A673 (cell line): ENCODE data around the gene FGF3. TPM values are rescaled to one million over a fixed set of nuclear protein-coding genes. Genes with fewer than 3 reads are reported as not detected.

Experiments used
- BruUV-seq: library from RNA; stranded (reverse); fragments of 400-500 nt; replicated peaks from 2 replicates; lab custom pipeline; 2021; lab: Mats Ljungman, UMichigan
- CTCF ChIA-PET: fragments of 300-600 bp; sonication (Branson Sonifier 250); formaldehyde crosslinking; loops from one replicate; lab custom pipeline; 2022; ENCODE audit warnings: antibody characterized with exemption; lab: Charles Lee
- POLR2A ChIA-PET: fragments of 300-600 bp; sonication (Branson Sonifier 250); formaldehyde crosslinking; loops from one replicate; lab custom pipeline; 2022; ENCODE audit warnings: antibody characterized with exemption; ENCODE audit not compliant: low non-redundant PET; lab: Charles Lee
- DNase-seq: peaks from one replicate; pipeline ENCODE4 v3.0.0-alpha.2; 2015; ENCODE audit warnings: low spot score
- H3K27ac ChIP-seq: fragments of 200-600 bp; sonication (generic); 2 replicates; pipeline ENCODE4 v1.5.1; 2016; ENCODE audit warnings: mixed run types, low read depth, mild to moderate bottlenecking, mixed read lengths, antibody characterized with exemption, low read length; ENCODE audit not compliant: poor library complexity, severe bottlenecking
- H3K27me3 ChIP-seq: fragments of 200-600 bp; sonication (generic); replicated peaks from 2 replicates; pipeline ENCODE4 v1.6.1; 2017; ENCODE audit warnings: mixed run types, low read depth, mild to moderate bottlenecking, mixed read lengths, antibody characterized with exemption, low read length; ENCODE audit not compliant: insufficient read depth, poor library complexity
- H3K36me3 ChIP-seq: fragments of 200-600 bp; sonication (generic); 2 replicates; pipeline ENCODE4 v1.6.1; 2016; ENCODE audit warnings: mixed run types, mild to moderate bottlenecking, mixed read lengths, antibody characterized with exemption, low read length; ENCODE audit not compliant: insufficient read depth, poor library complexity, severe bottlenecking
- H3K4me1 ChIP-seq: fragments of 200-600 bp; sonication (generic); 2 replicates; pipeline ENCODE4 v1.6.1; 2017; ENCODE audit warnings: mixed run types, mild to moderate bottlenecking, mixed read lengths, antibody characterized with exemption, low read length; ENCODE audit not compliant: insufficient read depth, poor library complexity, severe bottlenecking
- H3K4me3 ChIP-seq: fragments of 200-600 bp; sonication (generic); 2 replicates; pipeline ENCODE4 v1.5.1; 2016; ENCODE audit warnings: low read depth, mixed run types, mild to moderate bottlenecking, mixed read lengths, low read length; ENCODE audit not compliant: poor library complexity, severe bottlenecking
- H3K9me3 ChIP-seq: fragments of 200-600 bp; sonication (generic); 2 replicates; pipeline ENCODE4 v1.6.1; 2016; ENCODE audit warnings: mixed run types, low read depth, mild to moderate bottlenecking, mixed read lengths, antibody characterized with exemption, low read length; ENCODE audit not compliant: poor library complexity, severe bottlenecking
- EZH2 ChIP-seq: fragments of 200-600 bp; sonication (generic); IDR thresholded peaks from 2 replicates; pipeline ENCODE4 v1.6.1; 2017; ENCODE audit warnings: borderline replicate concordance, low read depth, mild to moderate bottlenecking, mixed read lengths, antibody characterized with exemption, low read length; ENCODE audit not compliant: poor library complexity, severe bottlenecking
- intact Hi-C: fragments of 100-400 bp; cut with micrococcal nuclease; formaldehyde crosslinking; loops from one replicate; pipeline ENCODE4 v1.10.0; 2022; ENCODE audit not compliant: unreplicated experiment
- total RNA-seq: library from RNA; stranded (reverse); gene quantifications from 2 replicates; pipeline ENCODE4 v1.2.3, GENCODE V29; 2021
- TF ChIP-seq, protein P1 (sequence below): fragments of 300-800, 200-600 bp; sonication (generic); conservative IDR thresholded peaks from 2 replicates; pipeline ENCODE4 v1.5.1; 2017; ENCODE audit warnings: low read depth, mild to moderate bottlenecking, antibody characterized with exemption, low read length, moderate library complexity, mixed read lengths

FGF3 gene
- total RNA-seq, 1 experiment from 2014 or later = not detected

DNA sequence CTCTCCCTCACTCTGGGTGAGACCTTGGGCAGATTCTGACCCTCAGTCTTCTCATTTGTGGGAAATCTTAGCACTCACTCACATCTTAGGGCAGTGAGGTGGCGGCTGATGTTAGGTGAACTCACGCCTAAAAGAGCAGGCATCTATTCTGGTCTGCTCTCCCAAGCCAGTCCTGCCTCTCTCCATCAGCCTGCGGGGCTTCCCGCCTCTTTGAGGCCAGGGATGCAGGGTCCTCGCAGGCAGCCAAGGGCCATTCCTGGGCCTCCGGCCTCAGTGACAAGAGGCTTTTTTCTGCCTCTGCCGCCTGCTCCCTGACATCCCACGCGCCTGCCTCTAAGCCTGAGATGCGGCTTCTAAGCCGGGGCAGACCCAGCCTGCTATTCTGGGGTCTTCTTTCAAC, 30.3 kb downstream of the FGF3 start:
- no peaks in the 10 kb centered on the region for H3K36me3 ChIP-seq
- CTCF ChIA-PET = no interaction called here
- BruUV-seq = no TSS peak
- H3K4me3 ChIP-seq = no peak overlapping the region
- H3K27me3 ChIP-seq = no peaks in the 10 kb centered on the region
- no peaks in the 10 kb centered on the region for H3K9me3 ChIP-seq
- intact Hi-C loops = no loop called here
- no peak for DNase-seq
- POLR2A ChIA-PET = no interaction called here
- H3K27ac ChIP-seq = no peak overlapping the region
- H3K4me1 ChIP-seq = no peaks in the 10 kb centered on the region
- TF ChIP-seq EZH2 = no peak
- TF ChIP-seq, protein P1, sequence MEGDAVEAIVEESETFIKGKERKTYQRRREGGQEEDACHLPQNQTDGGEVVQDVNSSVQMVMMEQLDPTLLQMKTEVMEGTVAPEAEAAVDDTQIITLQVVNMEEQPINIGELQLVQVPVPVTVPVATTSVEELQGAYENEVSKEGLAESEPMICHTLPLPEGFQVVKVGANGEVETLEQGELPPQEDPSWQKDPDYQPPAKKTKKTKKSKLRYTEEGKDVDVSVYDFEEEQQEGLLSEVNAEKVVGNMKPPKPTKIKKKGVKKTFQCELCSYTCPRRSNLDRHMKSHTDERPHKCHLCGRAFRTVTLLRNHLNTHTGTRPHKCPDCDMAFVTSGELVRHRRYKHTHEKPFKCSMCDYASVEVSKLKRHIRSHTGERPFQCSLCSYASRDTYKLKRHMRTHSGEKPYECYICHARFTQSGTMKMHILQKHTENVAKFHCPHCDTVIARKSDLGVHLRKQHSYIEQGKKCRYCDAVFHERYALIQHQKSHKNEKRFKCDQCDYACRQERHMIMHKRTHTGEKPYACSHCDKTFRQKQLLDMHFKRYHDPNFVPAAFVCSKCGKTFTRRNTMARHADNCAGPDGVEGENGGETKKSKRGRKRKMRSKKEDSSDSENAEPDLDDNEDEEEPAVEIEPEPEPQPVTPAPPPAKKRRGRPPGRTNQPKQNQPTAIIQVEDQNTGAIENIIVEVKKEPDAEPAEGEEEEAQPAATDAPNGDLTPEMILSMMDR = no peak

DNA sequence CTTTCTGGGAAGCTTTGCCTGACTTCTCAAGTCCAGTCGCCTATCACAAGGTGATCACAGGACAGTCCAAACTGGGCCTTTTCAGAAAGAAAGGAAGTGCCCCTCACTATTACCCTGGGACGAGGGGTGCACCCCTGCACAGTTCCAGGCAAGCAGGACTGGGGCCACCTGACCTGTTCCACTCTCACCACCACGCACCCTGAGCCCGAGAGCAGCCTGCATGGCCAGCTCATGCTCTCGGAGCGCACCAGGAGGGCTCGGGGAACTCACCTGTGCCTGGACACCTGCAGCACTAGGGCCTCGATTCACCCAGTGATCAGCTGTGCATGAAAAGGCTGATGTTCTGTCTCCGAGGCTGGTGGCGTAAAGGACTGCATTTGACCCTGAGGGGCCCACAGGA, 31.3 kb downstream of the FGF3 start:
- TF ChIP-seq, protein P1 = no peak
- TF ChIP-seq EZH2 = no peak
- DNase-seq = no peak
- BruUV-seq = no TSS peak
- H3K4me3 ChIP-seq = no peak overlapping the region
- no peaks in the 10 kb centered on the region for H3K4me1 ChIP-seq
- POLR2A ChIA-PET = no interaction called here
- intact Hi-C loops = no loop called here
- no peaks in the 10 kb centered on the region for H3K27me3 ChIP-seq
- no peak overlapping the region for H3K27ac ChIP-seq
- no peaks in the 10 kb centered on the region for H3K36me3 ChIP-seq
- CTCF ChIA-PET = no interaction called here
- H3K9me3 ChIP-seq = no peaks in the 10 kb centered on the region

DNA sequence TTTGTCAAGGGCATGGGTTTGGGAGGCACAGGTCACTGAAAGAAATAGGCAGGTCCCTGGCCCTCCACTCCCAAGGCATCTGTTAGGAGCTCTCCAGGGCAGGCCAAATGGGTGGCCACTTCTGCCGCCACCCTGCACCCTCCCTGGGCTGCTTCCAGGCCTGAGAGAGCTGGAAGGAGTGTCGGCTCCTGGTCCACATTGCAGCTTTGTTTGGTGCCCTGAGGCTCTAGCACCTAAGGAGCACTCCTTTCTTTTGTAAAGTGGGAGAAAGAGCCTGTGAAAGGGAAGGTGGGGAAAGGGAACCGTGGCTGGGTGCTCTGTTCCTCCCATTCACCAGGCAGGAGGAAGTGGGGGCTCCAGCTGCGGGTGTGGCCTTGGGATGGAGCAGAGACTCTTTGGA, 31.8 kb downstream of the FGF3 start:
- intact Hi-C loops = no loop called here
- Histone ChIP-seq H3K4me1 (no peaks in the 10 kb centered on the region), H3K27me3 (no peaks in the 10 kb centered on the region), H3K36me3 (no peaks in the 10 kb centered on the region), H3K4me3 (no peak overlapping the region), H3K9me3 (no peaks in the 10 kb centered on the region), H3K27ac (no peak overlapping the region)
- ChIA-PET POLR2A (no interaction called here), CTCF (no interaction called here)
- TF ChIP-seq, protein P1 = no peak
- no peak for TF ChIP-seq EZH2
- no TSS peak for BruUV-seq
- no peak for DNase-seq
